Measurements from ENCODE around the gene PRKD2.

DNA sequence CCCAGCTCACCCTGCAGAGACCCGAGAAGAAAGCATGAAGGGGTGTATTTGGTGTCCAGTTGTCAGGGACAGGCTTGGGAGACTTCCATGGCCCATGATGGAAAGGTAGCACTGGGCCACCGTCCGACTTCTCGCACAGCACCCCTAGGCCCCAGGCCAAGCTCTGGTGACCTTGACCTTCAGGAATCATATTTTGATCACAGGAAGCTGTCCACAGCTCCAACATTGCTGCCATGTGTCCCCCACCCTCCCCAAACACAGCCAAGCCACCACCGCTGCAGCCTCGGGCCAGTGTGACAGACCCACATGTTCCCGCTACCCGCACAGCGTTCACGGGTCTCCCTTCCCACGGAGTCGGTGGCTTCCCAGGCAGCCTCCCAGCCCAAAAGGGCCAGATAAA, 91.2 kb downstream of the PRKD2 start:
- TF ChIP-seq, protein P1, sequence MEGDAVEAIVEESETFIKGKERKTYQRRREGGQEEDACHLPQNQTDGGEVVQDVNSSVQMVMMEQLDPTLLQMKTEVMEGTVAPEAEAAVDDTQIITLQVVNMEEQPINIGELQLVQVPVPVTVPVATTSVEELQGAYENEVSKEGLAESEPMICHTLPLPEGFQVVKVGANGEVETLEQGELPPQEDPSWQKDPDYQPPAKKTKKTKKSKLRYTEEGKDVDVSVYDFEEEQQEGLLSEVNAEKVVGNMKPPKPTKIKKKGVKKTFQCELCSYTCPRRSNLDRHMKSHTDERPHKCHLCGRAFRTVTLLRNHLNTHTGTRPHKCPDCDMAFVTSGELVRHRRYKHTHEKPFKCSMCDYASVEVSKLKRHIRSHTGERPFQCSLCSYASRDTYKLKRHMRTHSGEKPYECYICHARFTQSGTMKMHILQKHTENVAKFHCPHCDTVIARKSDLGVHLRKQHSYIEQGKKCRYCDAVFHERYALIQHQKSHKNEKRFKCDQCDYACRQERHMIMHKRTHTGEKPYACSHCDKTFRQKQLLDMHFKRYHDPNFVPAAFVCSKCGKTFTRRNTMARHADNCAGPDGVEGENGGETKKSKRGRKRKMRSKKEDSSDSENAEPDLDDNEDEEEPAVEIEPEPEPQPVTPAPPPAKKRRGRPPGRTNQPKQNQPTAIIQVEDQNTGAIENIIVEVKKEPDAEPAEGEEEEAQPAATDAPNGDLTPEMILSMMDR (IDR thresholded peaks at IDR 0.05) = no peak
- no peak for TF ChIP-seq POLR2A (IDR thresholded peaks at IDR 0.05)
